Panc1 (cell line): ENCODE results near the gene RNF111.

ENCODE experiments used
- SIN3A ChIP-seq: IDR thresholded peaks from 2 replicates; pipeline ENCODE4 v1.6.1; 2012; ENCODE audit warnings: low read depth, mild to moderate bottlenecking, low read length, moderate library complexity, borderline replicate concordance; ENCODE audit not compliant: insufficient read depth
- TF ChIP-seq, protein P1 (sequence below): fragments of 450-650 bp; IDR thresholded peaks from 2 replicates; pipeline ENCODE4 v1.5.1; 2017; ENCODE audit warnings: mild to moderate bottlenecking

DNA sequence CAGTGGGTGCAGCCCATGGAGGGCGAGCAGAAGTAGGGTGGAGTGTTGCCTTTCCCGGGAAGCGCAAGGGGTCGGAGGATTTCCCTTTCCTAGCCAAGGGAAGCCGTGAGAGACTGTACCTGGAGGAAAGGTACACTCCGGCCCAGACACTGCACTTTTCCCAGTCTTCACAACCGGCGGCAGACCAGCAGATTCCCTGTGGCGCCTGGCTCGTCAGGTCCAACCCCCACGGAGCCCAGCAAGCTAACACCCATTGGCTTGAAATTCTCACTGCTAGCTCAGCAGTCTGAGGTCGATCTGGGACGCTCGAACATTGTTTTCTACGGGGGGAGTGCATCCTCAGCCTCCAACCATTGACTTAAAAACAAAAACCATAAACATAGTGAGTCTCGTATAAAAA lies 144.0 kb downstream of the RNF111 start:
- TF ChIP-seq, protein P1, sequence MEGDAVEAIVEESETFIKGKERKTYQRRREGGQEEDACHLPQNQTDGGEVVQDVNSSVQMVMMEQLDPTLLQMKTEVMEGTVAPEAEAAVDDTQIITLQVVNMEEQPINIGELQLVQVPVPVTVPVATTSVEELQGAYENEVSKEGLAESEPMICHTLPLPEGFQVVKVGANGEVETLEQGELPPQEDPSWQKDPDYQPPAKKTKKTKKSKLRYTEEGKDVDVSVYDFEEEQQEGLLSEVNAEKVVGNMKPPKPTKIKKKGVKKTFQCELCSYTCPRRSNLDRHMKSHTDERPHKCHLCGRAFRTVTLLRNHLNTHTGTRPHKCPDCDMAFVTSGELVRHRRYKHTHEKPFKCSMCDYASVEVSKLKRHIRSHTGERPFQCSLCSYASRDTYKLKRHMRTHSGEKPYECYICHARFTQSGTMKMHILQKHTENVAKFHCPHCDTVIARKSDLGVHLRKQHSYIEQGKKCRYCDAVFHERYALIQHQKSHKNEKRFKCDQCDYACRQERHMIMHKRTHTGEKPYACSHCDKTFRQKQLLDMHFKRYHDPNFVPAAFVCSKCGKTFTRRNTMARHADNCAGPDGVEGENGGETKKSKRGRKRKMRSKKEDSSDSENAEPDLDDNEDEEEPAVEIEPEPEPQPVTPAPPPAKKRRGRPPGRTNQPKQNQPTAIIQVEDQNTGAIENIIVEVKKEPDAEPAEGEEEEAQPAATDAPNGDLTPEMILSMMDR: no peak
- TF ChIP-seq SIN3A: no peak
